Measurements from ENCODE around the gene GNAL. TPM values are rescaled to one million over a fixed set of nuclear protein-coding genes. Genes with fewer than 3 reads are reported as not detected.
A peak's percentile ranks its signal among the peaks of the same experiment; 100 is the strongest.

GNAL gene
- total RNA-seq, 3 donors from 2014 or later (not counting 1 experiment from before 2014, with no cell fraction given) = 10.9 to 15.0 (median 12.6) TPM

DNA sequence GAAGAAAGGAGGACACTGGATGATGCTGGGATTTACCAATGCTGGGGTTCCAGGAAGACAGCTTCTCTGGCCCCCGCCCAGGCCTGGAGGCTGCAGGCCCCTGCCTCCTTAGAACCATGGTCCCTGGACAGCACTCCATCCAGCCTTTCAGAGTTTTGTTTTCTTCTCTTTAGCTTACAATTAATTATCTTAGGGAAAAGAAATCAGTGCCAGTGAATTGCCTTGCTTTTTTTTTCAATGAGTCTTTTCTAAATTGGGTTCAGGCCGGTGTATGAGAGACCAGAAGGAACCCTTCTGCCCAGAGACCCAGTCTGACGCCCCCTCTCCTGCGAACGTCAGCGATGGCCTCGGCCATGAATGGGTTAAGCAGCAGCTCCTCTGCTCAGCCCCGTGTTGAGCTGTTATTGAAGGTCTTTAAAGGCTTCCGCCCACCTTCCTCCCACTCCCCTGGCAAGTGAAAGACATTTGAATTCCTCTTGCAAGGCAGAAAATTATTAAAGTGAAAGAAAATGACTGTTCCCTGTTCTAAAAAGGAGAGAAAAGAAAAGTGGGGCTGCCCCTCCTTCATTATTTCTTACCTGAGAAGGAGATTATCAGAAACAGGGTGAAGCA, 96.5 kb downstream of the GNAL start:
- WGBS (ENCODE audit: insufficient coverage) = 37% methylated on average over 8 of the region's 9 CpGs
- no peaks in the 10 kb centered on the region for H3K27me3 ChIP-seq (ENCODE audit: control insufficient read depth, insufficient read depth, low read length)
- H3K9me3 Mint-ChIP-seq = no peaks in the 10 kb centered on the region
- H3K27ac Mint-ChIP-seq = no peak overlapping the region
- intact Hi-C loops (cut with micrococcal nuclease) = no loop called here
- TF ChIP-seq, protein P1, sequence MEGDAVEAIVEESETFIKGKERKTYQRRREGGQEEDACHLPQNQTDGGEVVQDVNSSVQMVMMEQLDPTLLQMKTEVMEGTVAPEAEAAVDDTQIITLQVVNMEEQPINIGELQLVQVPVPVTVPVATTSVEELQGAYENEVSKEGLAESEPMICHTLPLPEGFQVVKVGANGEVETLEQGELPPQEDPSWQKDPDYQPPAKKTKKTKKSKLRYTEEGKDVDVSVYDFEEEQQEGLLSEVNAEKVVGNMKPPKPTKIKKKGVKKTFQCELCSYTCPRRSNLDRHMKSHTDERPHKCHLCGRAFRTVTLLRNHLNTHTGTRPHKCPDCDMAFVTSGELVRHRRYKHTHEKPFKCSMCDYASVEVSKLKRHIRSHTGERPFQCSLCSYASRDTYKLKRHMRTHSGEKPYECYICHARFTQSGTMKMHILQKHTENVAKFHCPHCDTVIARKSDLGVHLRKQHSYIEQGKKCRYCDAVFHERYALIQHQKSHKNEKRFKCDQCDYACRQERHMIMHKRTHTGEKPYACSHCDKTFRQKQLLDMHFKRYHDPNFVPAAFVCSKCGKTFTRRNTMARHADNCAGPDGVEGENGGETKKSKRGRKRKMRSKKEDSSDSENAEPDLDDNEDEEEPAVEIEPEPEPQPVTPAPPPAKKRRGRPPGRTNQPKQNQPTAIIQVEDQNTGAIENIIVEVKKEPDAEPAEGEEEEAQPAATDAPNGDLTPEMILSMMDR (IDR thresholded peaks at IDR 0.05) = no peak
- H3K4me3 Mint-ChIP-seq = no peak overlapping the region
- no peaks in the 10 kb centered on the region for H3K9me3 ChIP-seq (ENCODE audit: control insufficient read depth, insufficient read depth, low read length)
- no peaks in the 10 kb centered on the region for H3K4me1 Mint-ChIP-seq
- H3K4me1 ChIP-seq (ENCODE audit: control insufficient read depth, insufficient read depth, low read length) = no peaks in the 10 kb centered on the region
- no peak overlapping the region for H3K27ac ChIP-seq (ENCODE audit: low read length)
- H3K36me3 Mint-ChIP-seq = no peaks in the 10 kb centered on the region
- H3K4me3 ChIP-seq (ENCODE audit: low read length) = no peak overlapping the region
- DNase-seq (no peak), ATAC-seq (no peak)
- no peaks in the 10 kb centered on the region for H3K27me3 Mint-ChIP-seq (ENCODE audit: low read depth in 2 of 2)
- no peaks in the 10 kb centered on the region for H3K36me3 ChIP-seq (ENCODE audit: control insufficient read depth, insufficient read depth, low read length)

- intact Hi-C loops (cut with micrococcal nuclease) = no loop called here
- WGBS (ENCODE audit: insufficient coverage) = 75% methylated on average over 5 of the region's 7 CpGs
Measured at GRCh38 chr18:11789716-11790510, 100.8 kb downstream of the GNAL start.

DNA sequence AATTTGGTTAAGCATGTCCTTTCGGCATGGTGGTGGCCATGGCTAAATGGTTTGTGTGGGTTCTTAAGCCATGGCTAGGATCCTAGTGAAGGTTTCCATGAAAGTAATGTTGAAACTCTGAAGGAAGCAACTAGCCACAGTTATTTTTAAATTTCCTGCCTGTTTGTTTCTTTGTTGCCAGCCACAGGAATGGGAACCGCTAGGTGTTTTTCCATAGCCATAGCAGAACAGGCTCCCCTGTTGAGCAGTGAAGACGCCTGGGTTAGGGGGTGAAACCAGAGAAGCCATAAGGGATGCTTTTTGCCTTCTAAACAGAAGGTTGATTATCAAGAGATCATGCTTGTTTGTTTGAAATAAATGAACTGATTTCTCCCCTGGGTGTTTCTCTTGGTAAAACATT, 102.1 kb downstream of the GNAL start:
- Histone ChIP-seq H3K27ac (ENCODE audit: low read length) (no peak overlapping the region), H3K9me3 (ENCODE audit: control insufficient read depth, insufficient read depth, low read length) (no peaks in the 10 kb centered on the region), H3K27me3 (ENCODE audit: control insufficient read depth, insufficient read depth, low read length) (no peaks in the 10 kb centered on the region), H3K4me3 (ENCODE audit: low read length) (no peak overlapping the region), H3K4me1 (ENCODE audit: control insufficient read depth, insufficient read depth, low read length) (no peaks in the 10 kb centered on the region), H3K36me3 (ENCODE audit: control insufficient read depth, insufficient read depth, low read length) (no peaks in the 10 kb centered on the region)
- Mint-ChIP-seq H3K9me3 (no peaks in the 10 kb centered on the region), H3K36me3 (no peaks in the 10 kb centered on the region), H3K27me3 (ENCODE audit: low read depth in 2 of 2) (no peaks in the 10 kb centered on the region), H3K4me1 (peaks cover 0 to 5% of the 10 kb centered on the region in 2 donors), H3K27ac (no peak overlapping the region), H3K4me3 (no peak overlapping the region)
- no peak for ATAC-seq
- no peak for DNase-seq
- intact Hi-C loops (cut with micrococcal nuclease) = no loop called here
- WGBS (ENCODE audit: insufficient coverage) = 81% methylated on average over 3 of the region's 3 CpGs
- TF ChIP-seq, protein P1 (IDR thresholded peaks at IDR 0.05) = no peak

More at GRCh38 chr18:11789716-11790510, 100.8 kb downstream of the GNAL start:
- TF ChIP-seq, protein P1 (IDR thresholded peaks at IDR 0.05) = no peak
- H3K27me3 ChIP-seq (ENCODE audit: control insufficient read depth, insufficient read depth, low read length) = no peaks in the 10 kb centered on the region
- Mint-ChIP-seq H3K4me1 (peaks cover 0 to 5% of the 10 kb centered on the region in 2 donors), H3K36me3 (no peaks in the 10 kb centered on the region), H3K9me3 (no peaks in the 10 kb centered on the region), H3K4me3 (no peak overlapping the region), H3K27me3 (ENCODE audit: low read depth in 2 of 2) (no peaks in the 10 kb centered on the region), H3K27ac (peak overlapping the region in 1 of 2 donors; percentile 52)
- no peaks in the 10 kb centered on the region for H3K9me3 ChIP-seq (ENCODE audit: control insufficient read depth, insufficient read depth, low read length)
- H3K4me1 ChIP-seq (ENCODE audit: control insufficient read depth, insufficient read depth, low read length) = no peaks in the 10 kb centered on the region
- peak overlapping the region; percentile 19 for H3K27ac ChIP-seq (ENCODE audit: low read length)
- no peak for DNase-seq
- ATAC-seq = no peak
- H3K36me3 ChIP-seq (ENCODE audit: control insufficient read depth, insufficient read depth, low read length) = no peaks in the 10 kb centered on the region
- H3K4me3 ChIP-seq (ENCODE audit: low read length) = no peak overlapping the region

Measured in natural killer cell (primary cell).